Fibroblast of villous mesenchyme (primary cell): ENCODE data around the gene ADIPOR2. TPM values are rescaled to one million over a fixed set of nuclear protein-coding genes. Genes with fewer than 3 reads are reported as not detected.

ENCODE experiments used
- DNase-seq: peaks from one replicate; pipeline ENCODE4 v3.0.0-alpha.2; 2010; ENCODE audit warnings: low read depth
- H3K4me3 ChIP-seq: 2 replicates; pipeline ENCODE4 v1.5.1; 2011; ENCODE audit warnings: low read depth, mild to moderate bottlenecking, low read length
- CTCF ChIP-seq: IDR thresholded peaks from 2 replicates; pipeline ENCODE4 v1.5.1; 2012; ENCODE audit warnings: low read depth, mild to moderate bottlenecking, low read length; ENCODE audit not compliant: insufficient read depth
- total RNA-seq: library from RNA; depleted of rRNA; stranded (reverse); fragments of >200 nt; gene quantifications from 2 replicates; pipeline ENCODE4 v1.2.3, GENCODE V29; 2012

ADIPOR2 gene
- total RNA-seq, 1 donor, result 48.8 TPM

- TF ChIP-seq CTCF, result no peak
- no peak for DNase-seq
- no peak overlapping the region for H3K4me3 ChIP-seq
Measured at GRCh38 chr12:1820896-1821291, 130.0 kb downstream of the ADIPOR2 start.

- DNase-seq, result no peak
- H3K4me3 ChIP-seq, result no peak overlapping the region
- no peak for TF ChIP-seq CTCF
Measured at GRCh38 chr12:1821805-1822204, 130.9 kb downstream of the ADIPOR2 start.

GRCh38 chr12:1822699-1823098 lies 131.8 kb downstream of the ADIPOR2 start:
- H3K4me3 ChIP-seq, result no peak overlapping the region
- no peak for DNase-seq
- no peak for TF ChIP-seq CTCF

- no peak for DNase-seq
- H3K4me3 ChIP-seq, result no peak overlapping the region
- no peak for TF ChIP-seq CTCF
Measured at GRCh38 chr12:1823237-1823636, 132.4 kb downstream of the ADIPOR2 start.

GRCh38 chr12:1825382-1826102 lies 134.7 kb downstream of the ADIPOR2 start:
- H3K4me3 ChIP-seq, result no peak overlapping the region
- TF ChIP-seq CTCF, result no peak
- no peak for DNase-seq

GRCh38 chr12:1826401-1826800 lies 135.5 kb downstream of the ADIPOR2 start:
- DNase-seq, result no peak
- H3K4me3 ChIP-seq, result no peak overlapping the region
- TF ChIP-seq CTCF, result no peak
